ENCODE data around the gene RCOR2. TPM values are rescaled to one million over a fixed set of nuclear protein-coding genes. Genes with fewer than 3 reads are reported as not detected.

Gene RCOR2
- under 1 TPM in 1 of 2 donors, not detected in 1; under 0.01 TPM for total RNA-seq

DNA sequence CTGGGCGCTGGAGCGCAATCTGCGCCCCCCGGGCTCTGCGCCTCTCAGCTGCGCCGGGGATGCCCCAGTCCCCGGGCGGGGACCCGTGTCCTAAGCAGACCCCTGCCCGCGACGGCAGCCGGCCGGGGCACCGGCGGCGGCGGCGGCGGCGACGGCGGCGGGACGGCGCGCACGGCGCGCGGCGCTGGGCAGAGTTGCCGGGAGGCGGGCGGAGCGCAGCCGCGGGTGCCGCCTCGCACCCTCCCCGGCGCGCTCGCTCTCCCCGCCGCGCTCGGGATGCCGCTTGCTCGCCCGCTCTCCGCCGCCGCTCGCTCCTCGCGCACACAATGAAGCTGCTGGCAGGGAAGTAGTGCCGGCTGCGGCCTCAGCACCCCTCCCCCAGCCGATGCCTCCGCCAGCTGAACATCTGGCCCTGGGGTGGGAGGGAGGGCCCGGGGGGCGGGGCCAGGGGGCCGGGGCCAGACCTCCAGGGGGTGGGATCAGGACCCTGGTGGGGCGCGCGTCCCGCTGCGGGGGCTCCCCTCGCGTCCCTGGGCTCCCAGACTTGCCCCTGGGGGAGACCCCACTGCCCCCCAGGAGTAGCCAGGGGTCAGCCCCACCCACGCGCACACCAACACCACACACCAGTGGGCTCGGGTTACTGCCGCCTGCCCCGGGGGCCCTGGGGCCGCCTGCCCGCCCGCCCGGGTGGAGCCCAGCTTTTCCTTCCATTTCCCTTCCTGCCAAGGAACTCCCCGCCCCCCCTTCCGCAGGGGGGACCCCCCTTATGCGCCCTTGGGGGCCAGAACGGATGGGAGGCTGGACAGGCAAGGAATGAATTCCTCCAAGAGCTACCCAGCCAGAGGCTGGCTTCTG lies at the start of gene RCOR2:
TSS of gene RCOR2 (minus strand) at position 328 of the 855 bp plus-strand sequence. CDS start 708 bp downstream, outside the sequence.

DNA sequence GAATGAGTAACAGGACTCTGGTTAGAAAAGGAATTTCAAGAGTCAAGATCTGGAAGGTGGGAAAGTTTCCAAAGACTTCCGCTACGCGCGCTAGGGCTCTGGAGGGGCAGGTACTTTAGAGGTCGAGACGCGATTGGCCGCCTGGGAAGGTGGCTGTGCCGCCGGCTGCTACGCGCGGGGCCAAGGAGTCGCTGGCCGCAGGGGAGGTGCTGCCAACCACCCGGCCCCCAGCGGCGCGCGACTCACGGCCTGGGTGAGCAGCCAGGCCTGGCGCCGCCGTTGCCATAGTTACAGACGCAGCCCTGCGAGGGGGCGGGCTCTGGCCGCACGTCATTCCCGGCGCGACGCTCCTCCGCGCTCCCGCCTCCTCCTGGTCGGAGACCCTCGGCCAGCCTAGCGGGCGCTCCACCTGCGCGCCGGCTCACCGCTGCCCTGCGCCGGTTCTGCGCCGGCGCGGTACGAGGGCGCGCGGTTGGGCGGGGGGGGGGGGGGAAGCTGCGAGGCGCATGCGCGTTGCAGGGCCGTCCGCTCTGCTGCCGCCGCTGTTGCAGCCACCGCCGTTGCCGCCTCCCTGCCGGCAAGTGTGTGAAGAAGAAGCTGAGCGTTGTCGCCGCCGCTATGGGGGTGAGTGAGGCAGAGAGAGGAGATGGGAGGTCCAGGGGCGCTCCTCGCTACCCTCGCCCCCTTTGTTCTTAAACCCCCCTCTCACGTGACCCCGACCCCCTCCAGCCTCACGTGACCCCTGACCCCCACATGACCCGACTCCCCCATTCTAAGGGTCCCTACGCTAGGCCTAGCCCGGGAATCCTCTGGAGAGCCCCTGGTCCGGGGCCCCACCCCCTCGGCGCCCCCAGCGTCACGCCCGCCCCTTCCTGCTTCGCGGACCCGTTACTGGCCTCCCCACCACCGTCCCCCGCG lies 21.8 kb upstream of the RCOR2 start, which contains the start of gene NAA40:
TSS of gene NAA40 (plus strand) at position 524 of the 918 bp plus-strand sequence. CDS start at position 619, 95 bp downstream.

Small RNA genes within 50 kb of the gene (small RNA-seq; reads per million reads assigned to genes)
- gene RNU6-1306P: 0 reads per million in 2 donors

Other genes starting within 250 kb of the RCOR2 start
- 10 to 100 TPM; 36.6 to 57.8 TPM for gene ATL3, start 245.8 kb downstream of the RCOR2 start, total RNA-seq
- gene RTN3, start 235.7 kb downstream of the RCOR2 start, total RNA-seq: 10 to 100 TPM; 29.3 to 39.3 TPM
- gene ZFTA, start 148.4 kb downstream of the RCOR2 start, total RNA-seq: 1 to 10 TPM; 8.6 to 9.0 TPM
- gene SPINDOC, start 103.7 kb downstream of the RCOR2 start, total RNA-seq: 10 to 100 TPM; 23.1 to 38.6 TPM
- gene MARK2, start 78.1 kb downstream of the RCOR2 start, total RNA-seq: 10 to 100 TPM; 15.8 to 19.3 TPM
- 10 to 100 TPM in 1 of 2 donors, 1 to 10 TPM in 1; 6.2 to 12.0 TPM for gene NAA40, start 21.8 kb upstream of the RCOR2 start, total RNA-seq
- 100 to 1,000 TPM; 365 to 406 TPM for gene COX8A, start 57.5 kb upstream of the RCOR2 start, total RNA-seq
- gene OTUB1, start 69.3 kb upstream of the RCOR2 start, total RNA-seq: 10 to 100 TPM; 58.2 to 74.3 TPM
- gene FLRT1, start 118.8 kb upstream of the RCOR2 start, total RNA-seq: not detected
- gene MACROD1, start 248.9 kb upstream of the RCOR2 start, total RNA-seq: 10 to 100 TPM; 20.0 to 23.3 TPM

Data from melanocyte of skin (primary cell).